LNCAP (cell line): ENCODE measurements around the gene ALG2.

Experiments used
- CTCF ChIP-seq: fragments of 450-650 bp; IDR thresholded peaks from 2 replicates; pipeline ENCODE4 v1.5.1; 2017; ENCODE audit warnings: mild to moderate bottlenecking

The ALG2 gene, protein sequence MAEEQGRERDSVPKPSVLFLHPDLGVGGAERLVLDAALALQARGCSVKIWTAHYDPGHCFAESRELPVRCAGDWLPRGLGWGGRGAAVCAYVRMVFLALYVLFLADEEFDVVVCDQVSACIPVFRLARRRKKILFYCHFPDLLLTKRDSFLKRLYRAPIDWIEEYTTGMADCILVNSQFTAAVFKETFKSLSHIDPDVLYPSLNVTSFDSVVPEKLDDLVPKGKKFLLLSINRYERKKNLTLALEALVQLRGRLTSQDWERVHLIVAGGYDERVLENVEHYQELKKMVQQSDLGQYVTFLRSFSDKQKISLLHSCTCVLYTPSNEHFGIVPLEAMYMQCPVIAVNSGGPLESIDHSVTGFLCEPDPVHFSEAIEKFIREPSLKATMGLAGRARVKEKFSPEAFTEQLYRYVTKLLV

GRCh38 chr9:99221621-99222415 is at the start of gene ALG2, which contains the start of gene SEC61B:
ALG2 (minus strand) TSS chr9:99221942; CDS start chr9:99221894, 48 bp downstream.
SEC61B (plus strand) TSS chr9:99222282; CDS start chr9:99222364, 82 bp downstream.
- no peak for TF ChIP-seq CTCF

DNA sequence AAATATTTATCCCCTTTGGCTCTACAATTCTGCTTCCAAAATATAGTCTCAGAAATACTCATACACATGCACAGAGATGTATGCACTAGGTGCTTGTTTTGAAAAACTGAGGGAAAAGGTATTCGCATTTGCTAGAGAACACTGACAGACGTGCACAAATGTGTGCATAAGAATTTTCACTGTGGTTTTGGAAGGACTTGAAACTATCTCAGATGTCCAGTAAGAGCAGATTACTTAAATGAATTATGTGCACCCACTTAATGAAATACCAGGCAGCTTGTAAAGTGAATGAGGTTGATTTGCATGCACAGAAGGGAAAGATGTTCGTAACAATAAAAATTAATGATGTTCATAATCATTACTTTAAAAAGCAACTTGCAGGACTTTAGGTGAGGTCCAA is 48.7 kb upstream of the ALG2 start:
- no peak for TF ChIP-seq CTCF

DNA sequence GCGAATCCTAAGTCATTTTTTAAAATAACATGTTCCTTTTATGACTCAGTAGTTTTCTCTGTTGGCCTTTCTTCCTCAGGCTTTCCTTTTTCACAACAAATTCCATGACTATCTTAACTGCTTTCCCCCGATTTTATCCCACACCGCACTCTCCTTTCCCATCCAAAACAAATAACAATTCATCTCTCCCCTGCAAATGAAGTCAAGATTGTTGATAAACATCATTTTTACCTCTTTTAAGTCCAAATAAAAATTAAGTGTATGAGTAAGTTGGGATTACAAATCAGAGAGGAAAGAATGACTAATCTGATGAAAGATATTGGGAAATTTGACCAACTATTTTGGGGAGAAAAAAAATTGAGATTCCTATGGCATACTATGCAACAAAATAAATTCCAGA is 47.7 kb upstream of the ALG2 start:
- no peak for TF ChIP-seq CTCF

GRCh38 chr9:99266255-99267023 is 44.7 kb upstream of the ALG2 start:
- TF ChIP-seq CTCF: peak; percentile 80

- TF ChIP-seq CTCF: no peak
Measured at GRCh38 chr9:99265691-99266090, 43.9 kb upstream of the ALG2 start.

DNA sequence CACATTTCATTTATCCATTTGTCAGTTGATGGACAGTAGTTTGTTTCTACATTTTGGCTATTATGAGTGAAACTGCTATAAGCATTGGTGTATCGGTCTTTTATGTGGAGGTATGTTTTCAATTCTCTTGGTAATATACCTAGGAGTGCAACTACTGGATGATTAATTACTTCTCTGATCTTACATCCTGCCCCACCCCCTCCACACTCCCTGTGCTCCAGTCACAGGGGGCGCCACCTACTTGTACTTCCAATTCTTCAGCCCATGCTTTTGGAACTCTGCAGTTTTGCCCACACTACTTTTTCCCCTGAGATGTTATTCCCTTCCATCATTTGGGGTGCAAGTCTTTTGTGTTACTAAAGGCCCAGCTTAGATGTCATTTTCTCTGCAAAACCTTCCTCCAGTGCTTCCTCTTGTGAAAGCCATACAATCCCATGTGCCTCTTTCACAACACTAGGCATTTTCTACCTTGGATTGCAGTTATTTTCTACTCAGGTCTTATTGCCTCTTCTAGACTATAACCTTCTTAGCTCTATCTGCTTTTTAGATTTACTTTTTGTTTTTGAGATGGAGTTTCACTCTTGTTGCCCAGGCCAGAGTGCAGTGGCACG is 42.4 kb upstream of the ALG2 start:
- no peak; the same call in 1 of the 2 replicates for TF ChIP-seq CTCF

DNA sequence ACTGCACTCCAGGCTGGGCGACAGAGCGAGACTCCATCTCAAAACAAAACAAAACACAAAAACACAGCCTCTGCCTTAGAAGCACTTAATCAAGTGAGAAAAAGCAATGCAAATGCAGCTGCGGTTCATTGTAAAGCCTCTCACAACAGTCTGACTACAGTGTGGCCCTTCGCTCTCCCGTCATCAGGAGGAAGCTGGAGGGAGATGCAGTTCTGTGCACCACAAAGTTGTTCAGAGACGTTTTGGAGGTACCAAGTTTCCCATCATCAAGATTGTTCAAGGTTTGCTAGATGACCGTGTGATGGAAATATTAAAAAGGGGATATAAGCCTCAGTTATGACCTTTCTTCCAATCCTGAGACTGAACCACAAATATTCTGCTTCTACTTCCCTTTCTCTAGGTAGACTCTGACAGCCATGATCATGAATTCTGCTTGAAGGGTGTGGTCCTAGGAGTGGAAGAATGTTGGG is 41.2 kb upstream of the ALG2 start:
- TF ChIP-seq CTCF: no peak
